Endothelial cell of umbilical vein (primary cell): Measurements from ENCODE around the gene LCMT1. TPM values are rescaled to one million over a fixed set of nuclear protein-coding genes. Genes with fewer than 3 reads are reported as not detected.

Experiments used
- BruUV-seq: library from RNA; stranded (reverse); fragments of 400-500 nt; replicated peaks from 2 replicates; lab custom pipeline; 2021; lab: Mats Ljungman, UMichigan
- CTCF ChIA-PET: fragments of 300-600, 350-600 bp; sonication (Branson Sonifier 250); formaldehyde crosslinking; loops from one replicate; lab custom pipeline; 2021; ENCODE audit warnings: antibody characterized with exemption, inconsistent platforms; lab: Charles Lee
- POLR2A ChIA-PET: fragments of 300-600, 350-600 bp; sonication (Branson Sonifier 250); formaldehyde crosslinking; loops from one replicate; lab custom pipeline; 2021; ENCODE audit warnings: antibody characterized with exemption, inconsistent platforms; lab: Charles Lee
- DNase-seq: peaks from one replicate; pipeline ENCODE4 v3.0.0-alpha.2; 2011; ENCODE audit warnings: low read depth, low spot score
- FAIRE-seq: peaks from 2 replicates; lab custom pipeline; 2011; peaks lifted over from hg19 to GRCh38; lab: Jason Lieb, UNC
- H2AFZ ChIP-seq: 2 replicates; pipeline ENCODE4 v1.6.0; 2012; ENCODE audit warnings: low read depth, low read length, control low read depth, inconsistent platforms
- H3K27ac ChIP-seq: 2 replicates; pipeline ENCODE4 v1.5.1; 2011; ENCODE audit warnings: low read depth, mild to moderate bottlenecking, control low read depth, low read length, moderate library complexity; ENCODE audit not compliant: insufficient read depth
- H3K27me3 ChIP-seq, 2 experiments: 2 replicates each; pipeline versions ENCODE4 v1.6.0 to v1.6.1; 2011; ENCODE audit warnings: low read length in 2 of 2, mixed read lengths in 1 of 2; ENCODE audit not compliant: control insufficient read depth in 2 of 2, insufficient read depth in 2 of 2
- H3K36me3 ChIP-seq, 2 experiments: 2 replicates in 1 of 2; 3 replicates in 1 of 2; pipeline ENCODE4 v1.5.1; 2011; ENCODE audit warnings: low read length in 2 of 2, mild to moderate bottlenecking in 1 of 2, moderate library complexity in 1 of 2; ENCODE audit not compliant: control insufficient read depth in 2 of 2, insufficient read depth in 2 of 2; ENCODE audit errors: extremely low read depth in 1 of 2
- H3K4me1 ChIP-seq: 3 replicates; pipeline ENCODE4 v1.5.1; 2011; ENCODE audit warnings: mild to moderate bottlenecking, low read length; ENCODE audit not compliant: control insufficient read depth, insufficient read depth; ENCODE audit errors: extremely low read depth
- H3K4me2 ChIP-seq: 2 replicates; pipeline ENCODE4 v1.6.1; 2011; ENCODE audit warnings: low read length, control low read depth, mixed read lengths; ENCODE audit not compliant: insufficient read depth
- H3K4me3 ChIP-seq, 3 experiments: fragments of 200-600 bp in 1 of 3; sonication (generic), shearing (Covaris generic) in 1 of 3; replicated peaks in 1 of 3; 2 replicates each; pipeline ENCODE4 v1.5.1; 2011 to 2016; ENCODE audit warnings: control low read depth in 3 of 3, low read length in 3 of 3, mild to moderate bottlenecking in 2 of 3, inconsistent platforms in 1 of 3, low read depth in 1 of 3, moderate library complexity in 1 of 3; ENCODE audit not compliant: insufficient read depth in 1 of 3
- H3K79me2 ChIP-seq: 2 replicates; pipeline ENCODE4 v1.6.0; 2012; ENCODE audit warnings: low read length, inconsistent platforms; ENCODE audit not compliant: control insufficient read depth, insufficient read depth
- H3K9ac ChIP-seq: replicated peaks from 2 replicates; pipeline ENCODE3; 2011; ENCODE audit warnings: low read length, control low read depth; ENCODE audit not compliant: insufficient read depth; ENCODE audit errors: extremely low read depth
- H3K9me1 ChIP-seq: replicated peaks from 3 replicates; pipeline ENCODE4 v1.6.0; 2011; ENCODE audit warnings: mild to moderate bottlenecking, low read length; ENCODE audit not compliant: control insufficient read depth, insufficient read depth; ENCODE audit errors: extremely low read depth
- H3K9me3 ChIP-seq: replicated peaks from 2 replicates; pipeline ENCODE4 v1.5.1; 2012; ENCODE audit warnings: low read length, inconsistent platforms; ENCODE audit not compliant: control insufficient read depth, insufficient read depth
- H4K20me1 ChIP-seq: replicated peaks from 2 replicates; pipeline ENCODE3; 2011; ENCODE audit warnings: mild to moderate bottlenecking, low read length; ENCODE audit not compliant: control insufficient read depth, insufficient read depth; ENCODE audit errors: extremely low read depth
- EZH2 ChIP-seq: IDR thresholded peaks from 2 replicates; pipeline ENCODE4 v1.6.1; 2012; ENCODE audit warnings: borderline replicate concordance, low read depth, mild to moderate bottlenecking, moderate library complexity, low read length, inconsistent platforms; ENCODE audit not compliant: severe bottlenecking
- FOS ChIP-seq: IDR thresholded peaks from 2 replicates; pipeline ENCODE4 v1.6.1; 2011; ENCODE audit warnings: mild to moderate bottlenecking, low read length, moderate library complexity, borderline replicate concordance; ENCODE audit not compliant: insufficient read depth
- GATA2 ChIP-seq: IDR thresholded peaks from 2 replicates; pipeline ENCODE4 v1.7.0; 2011; ENCODE audit warnings: low read depth, mild to moderate bottlenecking, moderate library complexity, mixed read lengths, low read length; ENCODE audit not compliant: insufficient read length, insufficient read depth
- JUN ChIP-seq: IDR thresholded peaks from 2 replicates; pipeline ENCODE4 v1.6.1; 2011; ENCODE audit warnings: borderline replicate concordance, low read depth; ENCODE audit not compliant: insufficient read length, insufficient read depth
- MYC ChIP-seq: IDR thresholded peaks from one replicate; pipeline ENCODE4 v1.6.1; 2011; ENCODE audit warnings: mild to moderate bottlenecking, low read depth, low read length
- POLR2A ChIP-seq: IDR thresholded peaks from 2 replicates; pipeline ENCODE4 v1.6.1; 2012; ENCODE audit warnings: low read depth, mild to moderate bottlenecking, control low read depth, low read length
- POLR2AphosphoS5 ChIP-seq: IDR thresholded peaks from 2 replicates; pipeline ENCODE4 v1.6.1; 2012; ENCODE audit warnings: low read depth, mild to moderate bottlenecking, control low read depth, low read length, moderate library complexity; ENCODE audit not compliant: insufficient read depth
- dilution Hi-C: fragments of 300-500 bp; cut with MboI; formaldehyde crosslinking; loops from one replicate; pipeline ENCODE4 v1.15.0; 2019; ENCODE audit warnings: low sequenced_read_pairs; ENCODE audit not compliant: extremely low pct_ligation_motif_present
- intact Hi-C: fragments of 100-400 bp; cut with micrococcal nuclease; formaldehyde crosslinking; loops from one replicate; pipeline ENCODE4 v1.10.0; 2022
- polyA plus RNA-seq, 4 experiments: library from polyadenylated mRNA; depleted of rRNA in 3 of 4; stranded (reverse) in 3 of 4; unstranded in 1 of 4; fragments of >200 nt; gene quantifications; 2 replicates each; pipeline versions ENCODE4 v1.2.1 to v1.2.3, GENCODE V29; 2011 to 2012; ENCODE audit warnings: missing spikeins in 1 of 4
- total RNA-seq: library from RNA; stranded (reverse); gene quantifications from 2 replicates; pipeline ENCODE4 v1.2.3, GENCODE V29; 2021
- TF ChIP-seq, protein P1 (sequence below), 2 donors: IDR thresholded peaks; 1 replicate in 1 of 2; 2 replicates in 1 of 2; pipeline ENCODE4 v1.5.1; 2011; ENCODE audit warnings: low read length in 2 of 2, mild to moderate bottlenecking in 2 of 2, moderate library complexity in 2 of 2, control low read depth in 1 of 2, inconsistent platforms in 1 of 2, low read depth in 1 of 2; ENCODE audit not compliant: insufficient read depth in 1 of 2; ENCODE audit errors: extremely low read depth in 1 of 2
- TF ChIP-seq, protein P2 (sequence below): IDR thresholded peaks from 2 replicates; pipeline ENCODE4 v1.6.1; 2011; ENCODE audit not compliant: insufficient read depth, insufficient read length

Gene LCMT1
- total and polyA plus RNA-seq, 2 donors (not counting 3 experiments of a cell fraction or from before 2014, with no cell fraction given) = 23.5 to 36.2 TPM

DNA sequence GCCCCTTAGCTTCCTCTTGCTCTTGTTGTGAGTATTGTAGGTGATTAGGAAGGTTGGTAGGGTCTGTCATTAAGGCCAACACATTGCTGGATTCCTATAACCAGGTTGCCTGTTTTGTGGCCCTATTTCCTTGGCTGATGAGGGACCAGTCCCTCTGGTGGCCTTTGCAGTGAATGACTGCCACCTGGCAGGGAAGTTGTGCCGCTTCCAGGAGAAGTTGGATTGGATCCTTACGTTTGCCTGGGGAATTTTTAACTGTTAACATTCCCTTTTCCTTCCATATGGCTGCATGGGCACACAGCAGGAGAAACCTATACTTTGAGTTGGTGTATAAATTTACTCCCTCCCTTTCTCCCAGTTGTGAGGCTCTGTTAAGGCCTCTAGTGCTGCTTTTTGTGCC is 32.4 kb downstream of the LCMT1 start:
- TF ChIP-seq, protein P1, sequence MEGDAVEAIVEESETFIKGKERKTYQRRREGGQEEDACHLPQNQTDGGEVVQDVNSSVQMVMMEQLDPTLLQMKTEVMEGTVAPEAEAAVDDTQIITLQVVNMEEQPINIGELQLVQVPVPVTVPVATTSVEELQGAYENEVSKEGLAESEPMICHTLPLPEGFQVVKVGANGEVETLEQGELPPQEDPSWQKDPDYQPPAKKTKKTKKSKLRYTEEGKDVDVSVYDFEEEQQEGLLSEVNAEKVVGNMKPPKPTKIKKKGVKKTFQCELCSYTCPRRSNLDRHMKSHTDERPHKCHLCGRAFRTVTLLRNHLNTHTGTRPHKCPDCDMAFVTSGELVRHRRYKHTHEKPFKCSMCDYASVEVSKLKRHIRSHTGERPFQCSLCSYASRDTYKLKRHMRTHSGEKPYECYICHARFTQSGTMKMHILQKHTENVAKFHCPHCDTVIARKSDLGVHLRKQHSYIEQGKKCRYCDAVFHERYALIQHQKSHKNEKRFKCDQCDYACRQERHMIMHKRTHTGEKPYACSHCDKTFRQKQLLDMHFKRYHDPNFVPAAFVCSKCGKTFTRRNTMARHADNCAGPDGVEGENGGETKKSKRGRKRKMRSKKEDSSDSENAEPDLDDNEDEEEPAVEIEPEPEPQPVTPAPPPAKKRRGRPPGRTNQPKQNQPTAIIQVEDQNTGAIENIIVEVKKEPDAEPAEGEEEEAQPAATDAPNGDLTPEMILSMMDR (IDR thresholded peaks at IDR 0.05; ENCODE audit: extremely low read depth in 1 of 2, insufficient read depth in 1 of 2, low read depth in 1 of 2, low read length in 2 of 2) = peak; percentile 24 to 28
- no peak for TF ChIP-seq MYC
- ChIA-PET CTCF (interaction anchor here (0.8 to 1.0 kb wide), 2 partner anchors 11 to 17 kb away, joined by 3 read pairs; no protein-coding TSS in a partner anchor), POLR2A (no interaction called here)
- Histone ChIP-seq H3K9me1 (no peaks in the 10 kb centered on the region), H3K4me3 (no peak overlapping the region), H2AFZ (no peak overlapping the region), H3K9ac (no peak overlapping the region), H3K4me2 (no peak overlapping the region), H3K4me1 (no peaks in the 10 kb centered on the region), H3K79me2 (no peaks in the 10 kb centered on the region), H4K20me1 (no peaks in the 10 kb centered on the region), H3K9me3 (no peaks in the 10 kb centered on the region), H3K36me3 (peaks cover 0 to 10% of the 10 kb centered on the region in 2 experiments), H3K27me3 (no peaks in the 10 kb centered on the region), H3K27ac (no peak overlapping the region)
- DNase-seq (no peak), FAIRE-seq (no peak)
- intact Hi-C loops = no loop called here
- no TSS peak for BruUV-seq
- dilution Hi-C loops = no loop called here

DNA sequence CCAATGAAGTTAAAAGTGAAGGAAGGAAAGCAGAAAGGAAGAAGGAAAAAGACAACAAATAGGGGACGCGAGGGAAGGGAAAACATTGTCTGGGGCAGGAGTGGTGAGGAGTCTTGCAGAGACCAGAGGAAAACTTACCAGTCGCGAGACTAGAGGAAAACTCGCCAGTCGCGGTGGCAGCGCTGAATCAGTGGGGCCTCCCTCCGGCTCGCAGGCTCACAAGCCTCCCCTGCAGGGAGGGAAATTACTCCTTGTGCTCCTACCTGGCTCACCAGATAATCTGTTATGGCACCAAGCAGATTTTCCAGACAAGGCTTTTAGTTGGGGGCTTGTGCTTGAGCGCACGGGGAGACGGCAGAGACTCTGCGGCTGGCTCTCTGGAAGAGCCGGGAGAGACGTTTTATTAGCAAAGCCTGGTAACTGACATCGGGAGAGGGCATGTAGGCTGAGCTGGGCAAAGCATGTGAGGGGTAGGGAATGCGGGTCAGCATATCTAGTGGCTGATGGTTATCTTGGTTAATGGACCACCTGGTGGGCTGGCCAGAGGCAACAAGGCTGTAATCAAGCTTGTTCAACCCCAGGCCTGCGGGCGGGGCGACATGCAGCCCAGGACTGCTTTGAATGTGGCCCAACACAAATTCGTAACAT is 37.1 kb downstream of the LCMT1 start:
- peaks cover 0 to 2% of the 10 kb centered on the region in 2 experiments for H3K36me3 ChIP-seq
- FAIRE-seq = no peak
- intact Hi-C loops = no loop called here
- no peak overlapping the region for H3K9ac ChIP-seq
- BruUV-seq = no TSS peak
- H3K4me2 ChIP-seq = no peak overlapping the region
- H3K4me1 ChIP-seq = no peaks in the 10 kb centered on the region
- H4K20me1 ChIP-seq = no peaks in the 10 kb centered on the region
- no peaks in the 10 kb centered on the region for H3K27me3 ChIP-seq
- H3K4me3 ChIP-seq = no peak overlapping the region
- H2AFZ ChIP-seq = no peak overlapping the region
- no peaks in the 10 kb centered on the region for H3K79me2 ChIP-seq
- TF ChIP-seq, protein P1 (IDR thresholded peaks at IDR 0.05; ENCODE audit: extremely low read depth in 1 of 2, insufficient read depth in 1 of 2, low read depth in 1 of 2, low read length in 2 of 2) = no peak
- no peak for TF ChIP-seq JUN
- no peak for TF ChIP-seq GATA2
- no peak for TF ChIP-seq POLR2A
- TF ChIP-seq MYC = no peak
- no peak for TF ChIP-seq FOS
- TF ChIP-seq, protein P2, sequence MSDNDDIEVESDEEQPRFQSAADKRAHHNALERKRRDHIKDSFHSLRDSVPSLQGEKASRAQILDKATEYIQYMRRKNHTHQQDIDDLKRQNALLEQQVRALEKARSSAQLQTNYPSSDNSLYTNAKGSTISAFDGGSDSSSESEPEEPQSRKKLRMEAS = no peak
- no peak for TF ChIP-seq POLR2AphosphoS5
- no peak for TF ChIP-seq EZH2
- H3K9me3 ChIP-seq = no peaks in the 10 kb centered on the region
- ChIA-PET POLR2A (no interaction called here), CTCF (no interaction called here)
- no peak for DNase-seq
- H3K27ac ChIP-seq = no peak overlapping the region
- dilution Hi-C loops = no loop called here
- H3K9me1 ChIP-seq = no peaks in the 10 kb centered on the region
